SU-DHL-6 (cell line): ENCODE measurements around the gene TIMM8A.

Source experiments
- CTCF ChIP-seq: fragments of 200-600 bp; sonication (generic); IDR thresholded peaks from one replicate; pipeline ENCODE4 v1.5.1; 2017; ENCODE audit warnings: antibody characterized with exemption, mild to moderate bottlenecking, low read length, moderate library complexity; ENCODE audit not compliant: insufficient read depth, poor library complexity, severe bottlenecking
- EZH2phosphoT487 ChIP-seq: fragments of 200-600 bp; sonication (generic), shearing (Covaris generic); conservative IDR thresholded peaks from 2 replicates; pipeline ENCODE4 v1.6.1; 2018; ENCODE audit warnings: mild to moderate bottlenecking, antibody characterized with exemption, low read length, moderate library complexity, mixed read lengths

- no peak for TF ChIP-seq CTCF
- no peak for TF ChIP-seq EZH2phosphoT487
These were observed 37.4 kb upstream of the TIMM8A start, which contains the start of gene BTK for GRCh38 chrX:101385795-101386541.
